HUES48 (cell line): Measurements from ENCODE around the gene RPP38.

ENCODE experiments used
- H3K27ac ChIP-seq: one replicate; pipeline ENCODE4 v1.7.0; 2013; ENCODE audit warnings: low read depth, low read length, inconsistent platforms
- H3K27me3 ChIP-seq: 2 replicates; pipeline ENCODE4 v1.6.1; 2013; ENCODE audit warnings: mild to moderate bottlenecking, low read length; ENCODE audit not compliant: control insufficient read depth, insufficient read depth
- H3K36me3 ChIP-seq: 2 replicates; pipeline ENCODE4 v1.6.1; 2013; ENCODE audit warnings: low read length; ENCODE audit not compliant: control insufficient read depth, insufficient read depth
- H3K4me1 ChIP-seq: 2 replicates; pipeline ENCODE4 v1.6.1; 2013; ENCODE audit warnings: mild to moderate bottlenecking, low read length; ENCODE audit not compliant: control insufficient read depth, insufficient read depth
- H3K4me3 ChIP-seq: 2 replicates; pipeline ENCODE4 v1.5.1; 2013; ENCODE audit warnings: mild to moderate bottlenecking, low read depth, low read length
- H3K9ac ChIP-seq: 2 replicates; pipeline ENCODE4 v1.6.1; 2013; ENCODE audit warnings: mild to moderate bottlenecking, low read depth, low read length, moderate library complexity
- H3K9me3 ChIP-seq: 2 replicates; pipeline ENCODE4 v1.6.1; 2013; ENCODE audit warnings: low read length; ENCODE audit not compliant: control insufficient read depth, insufficient read depth

Gene RPP38

DNA sequence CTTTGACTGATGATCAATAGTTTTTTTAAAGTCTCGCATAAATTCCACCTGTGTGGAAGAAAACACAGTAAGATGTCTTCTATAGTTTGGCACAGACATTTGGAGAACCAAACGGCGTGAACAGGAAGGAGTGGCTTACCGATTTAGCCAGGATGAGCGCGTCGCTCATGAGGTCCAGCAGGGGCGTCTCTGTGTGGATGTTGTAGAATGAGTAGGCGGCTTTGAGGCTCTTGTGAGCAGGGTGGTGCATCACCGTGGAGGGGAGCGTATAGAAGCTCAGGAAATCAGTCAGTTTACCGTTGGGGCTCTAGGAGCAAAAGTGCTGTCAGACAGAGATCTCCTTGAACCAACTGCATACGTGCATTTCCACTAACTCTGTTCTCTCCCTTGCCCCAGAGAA is 15.5 kb downstream of the RPP38 start:
- no peaks in the 10 kb centered on the region for H3K27me3 ChIP-seq
- H3K4me3 ChIP-seq = no peak overlapping the region
- no peaks in the 10 kb centered on the region for H3K4me1 ChIP-seq
- peaks cover 23% of the 10 kb centered on the region for H3K36me3 ChIP-seq
- no peaks in the 10 kb centered on the region for H3K9me3 ChIP-seq
- H3K27ac ChIP-seq = no peak overlapping the region
- H3K9ac ChIP-seq = no peak overlapping the region

DNA sequence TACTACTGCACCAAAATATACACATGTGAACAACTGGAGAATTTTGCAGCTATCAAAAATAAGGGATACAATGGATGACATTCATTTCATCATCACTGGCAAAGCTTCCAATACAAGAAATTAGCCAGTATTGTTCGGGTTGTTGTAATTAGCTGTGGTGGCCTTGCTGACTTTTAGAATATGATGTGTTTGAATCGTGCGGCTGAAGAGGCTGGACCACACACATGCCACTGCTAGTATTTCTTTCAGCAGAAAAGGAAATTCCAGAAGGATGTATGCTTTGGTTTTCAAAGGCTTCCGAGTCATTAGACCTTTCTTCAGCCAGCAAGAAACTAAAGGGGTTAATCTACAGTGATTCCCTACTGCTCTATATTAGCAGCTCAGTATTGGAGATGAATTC is 16.6 kb downstream of the RPP38 start:
- Histone ChIP-seq H3K27ac (no peak overlapping the region), H3K9me3 (no peaks in the 10 kb centered on the region), H3K4me1 (no peaks in the 10 kb centered on the region), H3K9ac (no peak overlapping the region), H3K36me3 (peaks cover 18% of the 10 kb centered on the region), H3K4me3 (no peak overlapping the region), H3K27me3 (no peaks in the 10 kb centered on the region)

GRCh38 chr10:15116225-15116624 is 19.1 kb downstream of the RPP38 start:
- Histone ChIP-seq H3K4me1 (no peaks in the 10 kb centered on the region), H3K36me3 (peaks cover 14% of the 10 kb centered on the region), H3K27ac (no peak overlapping the region), H3K27me3 (no peaks in the 10 kb centered on the region), H3K4me3 (no peak overlapping the region), H3K9me3 (no peaks in the 10 kb centered on the region), H3K9ac (no peak overlapping the region)

DNA sequence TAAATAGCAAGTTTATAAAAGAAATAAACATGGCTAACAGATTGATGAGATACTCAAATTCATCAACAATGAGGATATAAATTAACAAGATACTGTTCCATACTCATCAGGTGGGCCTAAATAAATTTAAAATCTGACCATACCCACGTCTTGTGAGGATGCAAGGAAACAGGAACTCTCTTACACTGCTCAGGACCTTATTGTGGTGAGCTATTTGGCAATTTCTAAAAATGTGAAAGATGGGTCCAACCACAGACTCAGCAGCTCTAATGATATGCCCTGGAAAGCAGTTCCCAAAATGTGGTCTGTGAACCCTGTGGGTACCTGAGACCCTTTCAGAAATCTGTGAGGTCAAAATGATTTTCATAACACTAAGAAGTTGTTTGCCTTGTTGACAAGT is 21.5 kb downstream of the RPP38 start:
- Histone ChIP-seq H3K4me3 (no peak overlapping the region), H3K27ac (no peak overlapping the region), H3K36me3 (peaks cover 15% of the 10 kb centered on the region), H3K9me3 (no peaks in the 10 kb centered on the region), H3K4me1 (no peaks in the 10 kb centered on the region), H3K27me3 (no peaks in the 10 kb centered on the region), H3K9ac (no peak overlapping the region)

- no peaks in the 10 kb centered on the region for H3K4me1 ChIP-seq
- H3K36me3 ChIP-seq = peaks cover 22% of the 10 kb centered on the region
- H3K27ac ChIP-seq = no peak overlapping the region
- no peaks in the 10 kb centered on the region for H3K27me3 ChIP-seq
- no peaks in the 10 kb centered on the region for H3K9me3 ChIP-seq
- H3K9ac ChIP-seq = no peak overlapping the region
- no peak overlapping the region for H3K4me3 ChIP-seq
These were observed 23.4 kb downstream of the RPP38 start for GRCh38 chr10:15120523-15120922.

DNA sequence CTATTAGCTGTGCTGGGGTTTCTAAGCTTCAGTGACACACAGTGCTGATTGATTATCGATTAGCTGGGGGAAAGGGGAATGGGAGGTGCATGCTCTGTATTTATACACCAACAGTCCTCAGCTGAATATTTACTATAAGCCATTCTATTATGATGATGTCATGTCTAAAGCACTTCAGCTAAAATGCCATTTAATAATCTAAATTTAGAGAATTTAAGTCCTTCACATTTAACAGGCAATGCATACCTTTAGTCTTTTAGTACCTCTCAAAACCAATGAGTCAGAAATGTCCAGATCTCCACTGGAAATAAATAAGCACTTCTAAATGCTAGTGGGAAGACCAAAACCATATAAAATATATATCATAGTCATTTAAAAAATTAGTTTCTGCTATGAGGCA is 24.6 kb downstream of the RPP38 start:
- Histone ChIP-seq H3K9me3 (no peaks in the 10 kb centered on the region), H3K4me1 (no peaks in the 10 kb centered on the region), H3K27ac (no peak overlapping the region), H3K9ac (no peak overlapping the region), H3K27me3 (no peaks in the 10 kb centered on the region), H3K36me3 (peaks cover 24% of the 10 kb centered on the region), H3K4me3 (no peak overlapping the region)

GRCh38 chr10:15122477-15123030 is 25.4 kb downstream of the RPP38 start:
- no peak overlapping the region for H3K4me3 ChIP-seq
- H3K4me1 ChIP-seq = no peaks in the 10 kb centered on the region
- no peaks in the 10 kb centered on the region for H3K9me3 ChIP-seq
- no peaks in the 10 kb centered on the region for H3K27me3 ChIP-seq
- no peak overlapping the region for H3K27ac ChIP-seq
- peaks cover 25% of the 10 kb centered on the region for H3K36me3 ChIP-seq
- H3K9ac ChIP-seq = no peak overlapping the region

DNA sequence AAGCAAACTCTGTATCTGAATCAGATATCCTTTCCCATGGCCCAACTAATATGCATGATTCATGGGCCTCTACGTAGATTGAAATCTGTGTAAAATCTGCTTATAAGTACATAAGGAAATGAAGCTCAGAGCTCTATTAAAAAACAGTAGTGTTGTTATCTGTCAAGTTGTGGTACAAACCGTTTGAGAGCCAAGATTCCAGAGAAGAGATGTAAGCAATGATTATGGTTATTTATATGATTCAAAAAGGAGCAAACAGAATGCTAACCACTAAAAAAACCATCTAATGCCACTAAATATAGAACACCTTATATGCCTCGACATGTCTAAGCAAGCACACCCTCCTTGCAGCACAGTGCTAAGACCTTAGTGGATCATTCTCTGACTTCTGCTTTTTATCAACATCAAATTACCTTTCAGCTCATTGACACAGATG is 26.6 kb downstream of the RPP38 start:
- no peak overlapping the region for H3K9ac ChIP-seq
- H3K9me3 ChIP-seq = no peaks in the 10 kb centered on the region
- no peaks in the 10 kb centered on the region for H3K27me3 ChIP-seq
- no peak overlapping the region for H3K4me3 ChIP-seq
- H3K4me1 ChIP-seq = no peaks in the 10 kb centered on the region
- H3K27ac ChIP-seq = no peak overlapping the region
- H3K36me3 ChIP-seq = peaks cover 31% of the 10 kb centered on the region

- Histone ChIP-seq H3K27ac (no peak overlapping the region), H3K4me1 (no peaks in the 10 kb centered on the region), H3K9ac (no peak overlapping the region), H3K27me3 (no peaks in the 10 kb centered on the region), H3K4me3 (no peak overlapping the region), H3K9me3 (no peaks in the 10 kb centered on the region), H3K36me3 (peaks cover 29% of the 10 kb centered on the region)
These were observed 27.0 kb downstream of the RPP38 start for GRCh38 chr10:15124190-15124589.

- Histone ChIP-seq H3K9ac (no peak overlapping the region), H3K4me1 (no peaks in the 10 kb centered on the region), H3K4me3 (no peak overlapping the region), H3K27ac (no peak overlapping the region), H3K27me3 (no peaks in the 10 kb centered on the region), H3K9me3 (no peaks in the 10 kb centered on the region), H3K36me3 (peaks cover 32% of the 10 kb centered on the region)
These were observed 27.8 kb downstream of the RPP38 start for GRCh38 chr10:15124908-15125307.

DNA sequence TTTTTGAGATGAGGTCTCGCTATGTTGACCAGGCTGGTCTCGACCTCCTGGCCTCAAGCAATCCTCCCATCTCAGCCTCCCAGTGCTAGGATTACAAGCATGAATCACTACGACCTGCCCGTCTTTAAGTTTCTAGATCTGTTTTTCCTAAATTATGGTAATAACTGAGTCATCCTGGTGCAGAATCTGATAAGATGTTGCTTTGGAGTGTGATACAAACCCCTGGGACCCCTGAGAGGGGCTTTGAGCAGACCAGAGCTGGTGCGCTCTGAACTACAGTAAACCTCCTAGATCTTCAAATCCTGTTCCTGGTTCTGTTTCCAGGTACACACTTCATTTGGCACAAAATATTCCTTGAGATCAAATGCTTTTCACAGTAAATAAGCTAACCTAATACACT is 34.2 kb downstream of the RPP38 start:
- Histone ChIP-seq H3K9ac (no peak overlapping the region), H3K27ac (no peak overlapping the region), H3K4me1 (no peaks in the 10 kb centered on the region), H3K4me3 (no peak overlapping the region), H3K9me3 (no peaks in the 10 kb centered on the region), H3K27me3 (no peaks in the 10 kb centered on the region), H3K36me3 (peaks cover 53% of the 10 kb centered on the region)
